Spleen (tissue), 7 donors: ENCODE measurements around the gene FLYWCH1.

Experiments used
- CTCF ChIP-seq, 11 experiments: fragments of 200-600 bp in 7 of 11; fragments of 450-650 bp in 4 of 11; sonication (generic) in 4 of 11; IDR thresholded peaks in 8 of 11; conservative IDR thresholded peaks in 3 of 11; 1 replicate in 7 of 11; 2 replicates in 4 of 11; pipeline versions ENCODE4 v1.4.0 to v1.8.0; 2016 to 2021; ENCODE audit warnings: antibody characterized with exemption in 11 of 11, inconsistent platforms in 4 of 11, mild to moderate bottlenecking in 1 of 11
- POLR2A ChIP-seq, 3 donors: fragments of 450-650 bp; IDR thresholded peaks; one replicate each; pipeline ENCODE4 v1.5.1; 2017; ENCODE audit warnings: antibody characterized with exemption in 3 of 3, mild to moderate bottlenecking in 1 of 3
- POLR2AphosphoS5 ChIP-seq, 3 donors: sonication (generic); formaldehyde crosslinking; IDR thresholded peaks; one replicate each; pipeline ENCODE4 v1.5.1; 2017; ENCODE audit warnings: antibody characterized with exemption in 3 of 3
- donor health status: DM: no; HTN: no; CAD: no; lungs with moderate emphysema.
- donor health status: DM: no; HTN: no; CAD: no.
- donor health status: DM: no; HTN: no; CAD: no.

DNA sequence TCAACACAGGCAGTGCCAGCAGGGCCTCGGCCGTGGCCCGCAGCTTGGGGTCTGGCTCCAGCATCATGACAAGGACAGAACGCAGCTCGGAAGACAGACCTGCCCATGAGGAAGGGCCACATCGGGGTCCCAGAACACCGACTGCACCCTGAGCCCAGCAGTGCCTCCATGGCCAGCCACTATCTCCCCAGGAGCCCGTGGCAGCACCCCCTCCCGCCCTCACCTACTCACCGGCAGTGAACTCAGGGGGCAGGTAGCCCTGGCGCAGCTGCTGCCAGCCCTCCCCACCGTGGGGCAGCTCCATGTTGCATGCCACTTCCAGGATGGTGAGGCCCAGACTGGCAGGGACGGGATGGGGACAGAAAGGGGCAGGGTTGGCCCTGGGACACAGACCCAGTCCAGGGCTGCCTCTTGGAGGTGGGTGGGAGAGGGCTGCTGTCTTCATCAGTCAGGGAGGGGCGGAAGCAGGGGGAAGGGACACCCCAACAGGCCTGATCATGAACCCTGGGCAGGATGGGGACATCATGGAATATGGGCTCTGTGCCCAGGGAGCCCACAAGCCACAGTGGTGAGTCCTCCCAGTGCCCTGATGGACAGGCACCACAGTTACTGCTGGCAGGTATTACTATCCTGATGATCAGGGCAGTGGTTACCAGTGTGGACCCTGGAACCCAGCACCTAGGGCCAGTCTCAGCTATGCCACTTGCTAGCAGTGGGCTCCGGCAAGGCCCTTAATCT lies 62.8 kb downstream of the FLYWCH1 start:
- TF ChIP-seq CTCF (IDR thresholded peaks at IDR 0.05 in 8 of 11, conservative IDR thresholded peaks at IDR 0.05 in 3 of 11) (no peak), POLR2A (IDR thresholded peaks at IDR 0.05) (no peak), POLR2AphosphoS5 (IDR thresholded peaks at IDR 0.05) (no peak)
